Stimulated activated CD4-positive, alpha-beta T cell treated with anti-CD3 and anti-CD28 coated beads, Interleukin-12 subunit alpha, Interleukin-12 subunit beta, amount 100 ng/mL, for 24 hours (primary cell): Measurements from ENCODE around the gene RAI14.

Experiments
- DNase-seq, 2 experiments: peaks; one replicate each; pipeline ENCODE4 v3.0.0-alpha.2; 2020; ENCODE audit warnings: low read depth in 2 of 2

The RAI14 gene

GRCh38 chr5:34854459-34855174 lies 198.5 kb downstream of the RAI14 start:
- no peak for DNase-seq

GRCh38 chr5:34857161-34857560 lies 201.0 kb downstream of the RAI14 start:
- no peak for DNase-seq

- no peak for DNase-seq
These were observed 201.8 kb downstream of the RAI14 start for GRCh38 chr5:34857894-34858293.

- DNase-seq, result no peak
These were observed 202.7 kb downstream of the RAI14 start for GRCh38 chr5:34858790-34859189.

- DNase-seq, result no peak
These were observed 203.1 kb downstream of the RAI14 start for GRCh38 chr5:34859253-34859652.

GRCh38 chr5:34863946-34864345 lies 207.8 kb downstream of the RAI14 start:
- no peak for DNase-seq

- no peak for DNase-seq
These were observed 209.0 kb downstream of the RAI14 start for GRCh38 chr5:34865091-34865490.

- no peak for DNase-seq
These were observed 210.9 kb downstream of the RAI14 start for GRCh38 chr5:34866989-34867471.

GRCh38 chr5:34867660-34868059 lies 211.5 kb downstream of the RAI14 start:
- no peak for DNase-seq

GRCh38 chr5:34868791-34869190 lies 212.7 kb downstream of the RAI14 start:
- DNase-seq, result no peak

GRCh38 chr5:34869256-34869655 lies 213.1 kb downstream of the RAI14 start:
- DNase-seq, result no peak

- no peak for DNase-seq
These were observed 214.3 kb downstream of the RAI14 start for GRCh38 chr5:34870382-34870781.

GRCh38 chr5:34876275-34876674 lies 220.1 kb downstream of the RAI14 start:
- DNase-seq, result no peak

- DNase-seq, result no peak
These were observed 225.1 kb downstream of the RAI14 start for GRCh38 chr5:34881246-34881645.
